CD4-positive, alpha-beta T cell treated with Interleukin-6 for 4 hours (primary cell): ENCODE results near the gene TMEM89.

Experiments
- DNase-seq: peaks from one replicate; pipeline ENCODE4 v3.0.0-alpha.2; 2020; ENCODE audit warnings: mixed read lengths

Gene TMEM89

DNA sequence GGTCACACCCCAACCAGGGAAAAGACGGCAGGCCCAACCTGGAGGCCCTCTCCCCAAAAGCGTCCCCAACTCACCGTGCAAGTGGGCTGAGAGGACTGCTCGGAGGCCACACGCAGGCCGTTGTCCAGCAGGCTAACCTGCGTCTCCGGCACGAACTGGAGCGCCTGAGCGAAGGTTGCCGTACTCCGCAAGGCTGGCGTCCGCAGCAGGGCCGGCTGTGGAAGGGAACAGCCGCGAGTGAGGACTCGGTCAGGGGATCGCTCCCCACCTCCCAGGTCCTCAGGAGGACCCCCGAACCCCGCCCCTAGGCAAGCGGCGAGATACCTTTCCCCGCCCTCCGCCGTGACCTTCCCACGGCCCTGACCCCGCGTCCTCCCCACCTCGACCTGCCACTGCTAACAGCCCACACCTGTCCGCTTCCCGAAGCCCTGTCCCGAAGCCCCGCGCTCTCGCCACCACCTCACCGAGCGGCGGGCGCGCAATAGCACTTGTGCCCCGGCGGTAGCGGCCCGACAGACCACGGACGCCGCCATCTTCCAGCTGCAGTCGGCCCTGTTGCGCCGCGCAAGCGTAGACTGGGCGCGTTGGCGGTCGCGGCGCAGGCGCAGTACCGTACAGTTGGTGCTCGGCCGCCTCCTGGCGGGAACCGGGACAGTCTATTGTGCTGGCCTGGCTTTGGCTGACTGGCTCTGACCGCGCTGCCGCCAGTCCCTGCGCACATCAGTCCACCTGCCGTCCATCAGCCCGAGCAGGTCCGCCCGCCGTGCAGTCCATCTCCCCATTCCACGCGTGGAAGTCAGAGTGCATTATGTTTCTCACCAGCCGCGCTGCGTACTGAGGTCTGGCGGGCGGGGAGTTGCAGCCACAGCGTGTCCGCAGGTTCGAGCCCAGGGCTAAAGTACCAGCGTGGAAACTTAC, 12.2 kb downstream of the TMEM89 start, which contains the start of gene UQCRC1:
UQCRC1 (minus strand) TSS at position 559 of the 918 bp plus-strand sequence; CDS start at position 533, 26 bp downstream.
- peak; percentile 92 for DNase-seq

DNA sequence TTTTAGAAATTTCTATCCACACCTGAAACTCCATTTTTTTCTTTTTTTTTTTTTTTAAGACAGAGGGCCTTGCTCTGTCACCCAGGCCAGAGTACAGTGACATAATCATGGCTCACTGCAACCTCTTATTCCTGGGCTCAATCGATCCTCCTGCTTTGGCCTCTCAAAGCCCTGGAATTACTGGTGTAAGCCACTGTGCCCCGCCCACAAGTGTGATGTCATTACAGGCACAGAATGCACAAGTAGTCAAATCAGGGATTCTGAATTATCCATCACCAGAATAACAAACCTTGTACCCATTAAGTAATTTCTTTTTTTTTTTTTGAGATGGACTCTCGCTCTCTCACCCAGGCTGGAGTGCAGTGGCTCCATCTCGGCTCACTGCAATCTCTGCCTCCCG, 14.1 kb downstream of the TMEM89 start:
- DNase-seq = peak; percentile 29

DNA sequence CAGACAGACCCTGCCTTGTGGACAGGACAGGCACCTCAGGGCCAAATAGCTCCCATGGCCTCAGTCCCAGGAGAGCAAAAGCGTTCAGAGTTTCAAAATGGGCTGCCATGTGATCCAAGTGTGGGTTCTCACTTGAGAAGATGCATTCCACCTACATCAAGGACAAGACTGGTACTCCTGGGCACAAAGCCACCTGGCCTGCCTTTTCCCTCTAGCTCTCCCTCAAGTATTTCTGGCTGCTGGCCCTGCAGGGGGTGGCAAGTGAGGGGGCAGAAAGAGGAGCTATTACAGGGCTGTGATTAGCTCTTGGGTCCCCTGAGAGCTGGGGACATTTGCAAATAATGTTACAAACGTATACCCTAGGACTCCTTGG, 20.0 kb downstream of the TMEM89 start:
- no peak for DNase-seq

DNA sequence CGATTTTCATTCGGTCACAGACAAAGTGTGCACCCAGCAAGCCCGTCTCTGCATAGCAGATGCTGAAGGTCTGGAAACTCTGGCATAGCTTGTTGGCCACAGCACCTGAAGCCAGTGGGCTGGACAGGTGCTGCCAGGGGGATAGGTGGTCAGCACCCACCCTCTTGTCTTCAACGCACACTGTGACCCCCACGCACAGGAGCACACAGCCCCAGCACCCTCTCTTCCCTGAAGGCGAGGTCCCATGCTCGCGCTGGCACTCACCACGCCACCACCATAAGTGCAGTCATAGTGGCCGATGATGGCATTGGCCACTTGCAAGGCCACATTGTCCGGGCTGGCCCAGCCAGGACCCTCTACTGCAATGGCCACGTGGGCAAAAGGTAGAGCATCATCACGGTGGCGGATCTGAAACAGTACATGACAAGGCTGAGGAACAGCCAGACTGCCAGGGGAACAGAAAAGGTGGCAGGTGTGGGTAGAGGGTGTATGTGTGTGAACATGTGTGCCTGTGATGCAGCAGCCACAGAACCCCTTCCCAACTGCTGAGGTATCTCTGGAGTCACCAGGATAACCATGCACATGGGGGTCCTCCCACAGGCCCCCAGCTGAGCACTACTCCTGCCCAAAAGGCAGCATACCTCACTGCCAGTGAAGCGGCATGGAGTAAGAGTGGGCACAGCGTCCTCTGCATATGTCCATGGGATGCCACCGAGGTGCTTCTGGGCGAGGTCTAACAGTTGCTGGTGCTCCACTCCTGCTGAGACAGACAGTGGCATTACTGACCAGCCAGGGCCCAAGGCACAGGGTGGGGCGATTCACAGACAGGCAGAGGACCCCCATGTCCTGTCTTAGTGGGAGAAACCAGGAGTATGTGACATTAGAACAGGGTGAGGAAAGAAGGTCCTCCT, 20.6 kb downstream of the TMEM89 start:
- DNase-seq = no peak

DNA sequence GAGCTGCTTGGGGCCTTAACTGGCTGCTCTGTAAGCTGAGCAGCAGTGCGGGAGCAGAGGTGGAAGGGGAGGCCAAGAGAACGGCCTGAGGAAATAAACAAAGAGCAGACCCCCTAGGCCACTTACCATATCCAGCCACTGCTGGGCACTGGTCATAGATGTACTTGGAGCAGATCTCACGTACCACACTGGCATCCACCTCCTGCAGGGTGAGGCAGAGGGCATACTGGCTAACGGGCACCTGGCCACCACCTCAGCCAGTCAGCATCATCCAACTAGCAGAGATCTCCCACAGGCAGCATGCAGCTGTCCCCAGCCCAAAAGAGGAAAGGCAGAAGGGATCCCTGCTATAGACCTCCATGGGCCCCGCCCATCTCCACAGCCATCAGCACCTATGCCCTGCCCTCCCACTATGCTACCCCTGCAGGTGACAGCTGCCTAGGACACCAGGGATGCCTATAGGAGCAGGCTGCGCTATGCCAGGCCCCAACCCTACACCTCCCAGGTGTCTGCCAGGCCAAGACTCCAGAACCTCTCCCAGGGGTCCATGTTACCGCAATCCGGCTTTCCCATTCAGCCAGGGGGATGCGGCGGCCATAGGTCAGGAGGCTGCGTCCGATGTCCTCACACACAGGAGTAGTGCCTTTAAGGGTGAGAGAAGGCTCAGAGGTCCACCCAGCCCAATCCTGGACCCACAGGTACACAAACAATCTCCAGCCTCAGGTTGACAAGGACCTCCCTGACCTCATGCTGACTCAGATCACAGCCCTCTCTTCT, 21.9 kb downstream of the TMEM89 start:
- DNase-seq = no peak

DNA sequence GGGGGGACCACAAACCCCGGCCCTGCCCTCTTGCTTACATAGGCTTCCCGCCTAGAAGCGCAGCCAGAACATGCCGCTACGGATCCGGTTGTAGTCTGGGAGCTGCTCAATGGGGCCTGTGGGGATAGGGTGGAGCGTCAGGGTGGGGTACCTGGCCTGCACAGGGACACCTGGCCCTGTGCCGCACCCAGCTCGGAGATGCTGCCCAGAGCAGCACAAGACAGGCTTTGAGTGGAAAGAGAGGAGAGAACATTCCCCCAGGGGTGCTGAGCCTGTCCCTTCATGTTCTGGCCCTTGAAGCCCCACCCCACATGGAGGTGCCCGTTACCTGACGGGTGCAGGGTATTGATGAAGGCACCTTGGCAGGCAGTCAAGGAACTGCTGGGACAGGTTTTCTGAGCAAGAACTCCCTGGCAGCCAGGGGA, 22.5 kb downstream of the TMEM89 start:
- no peak for DNase-seq

DNA sequence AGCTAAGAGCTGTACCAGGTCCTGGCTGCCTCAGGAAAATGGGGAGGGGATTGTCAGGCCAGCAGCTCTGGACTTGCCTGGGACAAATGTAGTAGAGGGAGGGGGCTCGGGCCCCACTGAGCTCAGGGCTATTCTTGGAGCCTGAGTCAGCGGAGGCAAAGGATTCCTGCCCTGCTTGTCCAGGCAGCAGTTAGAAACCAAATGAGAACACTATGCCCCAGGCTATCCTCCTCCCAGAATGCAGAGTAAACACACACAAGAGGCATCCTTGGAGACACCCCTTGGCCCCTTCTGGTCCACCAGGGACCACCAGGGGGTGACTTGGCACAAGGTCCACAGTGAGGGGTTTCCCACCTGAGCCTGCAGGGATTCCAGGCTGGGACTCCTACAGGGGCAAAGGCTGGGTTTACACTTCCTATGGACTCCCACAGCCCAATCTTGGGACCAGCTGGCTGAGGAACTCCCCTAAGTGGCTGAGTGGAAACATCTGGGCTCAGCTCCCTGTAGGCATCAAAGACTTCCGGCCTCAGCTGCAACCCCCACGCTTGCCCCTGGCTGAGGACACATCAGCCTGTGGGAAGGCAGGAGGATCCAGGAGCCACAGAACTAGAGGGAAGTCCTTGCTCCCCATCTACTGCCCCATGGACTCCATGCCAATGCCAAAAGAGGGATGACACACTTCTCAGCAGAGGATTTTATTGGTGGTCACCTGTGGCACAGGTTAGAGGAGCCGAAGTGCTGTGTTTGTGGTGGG, 23.1 kb downstream of the TMEM89 start:
- no peak for DNase-seq

DNA sequence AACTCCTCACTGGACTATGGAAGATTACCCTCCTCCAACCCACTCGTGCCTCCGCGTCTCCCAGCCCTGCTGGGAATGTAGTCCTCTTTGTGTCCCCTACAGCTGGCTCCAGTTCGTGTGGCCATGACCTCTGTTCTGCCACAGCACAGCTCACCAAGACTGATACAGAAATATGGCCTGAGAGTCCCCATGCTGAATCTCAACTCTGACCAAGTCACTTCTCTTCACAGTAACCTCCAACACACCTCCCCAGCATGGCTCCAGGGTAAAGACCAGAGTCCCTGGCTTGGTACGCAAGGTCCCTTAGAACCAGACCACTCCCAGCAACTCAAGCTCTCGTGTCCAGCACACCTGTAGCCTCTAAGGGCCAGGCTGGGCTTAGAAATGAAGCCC, 24.2 kb downstream of the TMEM89 start:
- DNase-seq = no peak

DNA sequence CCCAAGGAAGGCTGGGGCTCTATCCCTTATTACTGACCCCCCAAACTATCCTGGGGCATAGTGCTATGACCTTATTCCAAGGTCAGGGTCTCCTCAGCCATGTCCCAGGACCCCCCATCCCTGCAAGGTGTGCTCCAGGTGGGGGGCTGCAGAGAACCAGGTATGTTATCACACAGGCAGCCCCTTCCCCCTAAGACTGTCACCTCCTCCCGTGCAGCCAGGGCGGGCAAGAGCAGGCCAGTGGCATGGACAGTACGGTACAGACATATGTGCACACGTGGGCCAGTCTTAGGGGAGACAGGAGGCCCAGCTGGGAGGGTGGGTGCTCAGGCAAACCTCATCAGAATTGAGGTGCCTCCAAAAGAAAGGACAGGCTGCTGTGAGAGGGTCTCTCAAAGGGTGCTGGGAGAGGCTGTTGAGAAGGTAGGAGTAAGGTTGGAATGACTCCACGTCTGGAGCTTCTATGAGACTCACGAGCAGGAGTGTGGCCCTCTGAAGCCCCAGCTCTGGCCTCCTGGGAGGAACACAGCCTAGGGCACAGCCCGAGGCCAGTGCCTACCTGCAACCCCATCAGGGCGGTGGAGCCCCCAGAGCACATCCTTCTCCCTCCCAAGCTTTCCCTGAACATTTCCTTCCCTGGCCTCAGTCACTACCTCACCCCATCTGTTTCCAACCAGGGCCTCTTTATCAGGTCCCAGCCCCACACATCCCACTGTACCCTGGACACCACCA, 24.7 kb downstream of the TMEM89 start:
- no peak for DNase-seq

DNA sequence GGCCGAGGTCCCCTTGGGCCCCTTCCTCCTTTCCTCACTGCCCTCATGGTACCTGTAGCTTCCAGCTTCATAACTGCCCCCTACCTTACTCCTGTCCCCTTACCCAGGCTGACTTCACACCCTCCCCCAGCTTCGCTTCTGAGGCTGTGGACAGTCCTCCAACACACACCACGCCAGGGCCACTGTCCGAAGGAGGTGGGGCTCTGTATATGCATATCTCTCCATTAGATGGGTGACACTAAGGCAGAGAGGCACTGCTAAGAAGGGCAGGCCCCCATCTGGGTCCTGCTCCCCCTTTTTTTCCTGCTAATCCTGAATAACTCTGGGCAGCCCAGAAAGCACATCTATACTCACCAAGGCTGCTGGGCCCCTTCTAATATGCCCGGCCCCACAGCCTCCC, 25.4 kb downstream of the TMEM89 start:
- DNase-seq = no peak

DNA sequence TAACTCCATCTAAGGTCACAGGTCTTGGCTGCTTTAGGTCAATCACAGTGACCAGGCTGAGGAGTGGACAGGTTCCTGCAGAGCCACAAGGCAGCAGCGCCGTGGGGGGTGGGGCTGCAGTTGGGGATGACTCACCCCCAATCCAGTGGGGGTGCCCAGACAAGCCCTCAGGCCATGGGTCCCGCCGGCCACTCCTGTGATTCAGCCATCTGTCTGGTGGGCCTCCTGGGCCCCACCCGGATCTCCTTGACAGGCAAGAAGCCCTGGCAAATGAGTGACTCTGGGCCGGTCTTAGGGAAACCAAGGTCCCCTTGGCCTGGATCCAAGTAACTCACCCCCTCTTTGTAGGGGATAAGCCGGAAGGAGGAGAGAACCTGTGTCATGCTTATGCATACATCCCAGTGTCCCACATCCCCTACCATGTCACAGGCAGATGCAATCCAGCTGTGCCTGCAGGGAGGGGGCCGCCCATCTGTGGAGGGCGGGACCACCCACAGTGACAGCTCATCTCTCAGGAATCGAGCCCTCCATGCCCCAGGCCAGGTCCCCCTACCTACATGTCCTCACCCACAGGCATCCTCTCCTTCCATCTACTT, 25.9 kb downstream of the TMEM89 start:
- peak; percentile 9 for DNase-seq

DNA sequence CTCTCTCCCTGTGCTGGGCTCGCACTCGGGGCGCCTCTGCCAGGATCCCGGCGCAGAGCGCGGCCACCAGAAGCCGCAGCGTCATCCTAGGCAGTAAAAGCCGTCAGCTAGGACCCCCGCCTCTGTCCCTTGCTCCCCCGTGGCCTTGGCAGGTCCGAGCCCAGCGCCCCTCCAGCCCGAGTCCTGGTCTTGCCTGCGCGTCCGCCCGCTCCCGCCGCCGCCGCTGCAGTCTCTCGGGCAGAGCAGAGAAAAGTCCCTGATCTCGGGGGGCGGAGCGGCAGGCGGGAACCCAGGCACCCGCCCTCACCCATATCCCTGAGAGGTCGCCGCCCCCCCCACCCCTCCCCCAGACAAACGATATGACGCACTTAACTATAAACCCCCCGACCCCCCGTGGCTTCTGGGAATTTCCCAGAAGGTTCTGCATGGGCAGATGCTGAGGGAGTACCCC, 26.5 kb downstream of the TMEM89 start, which contains the start of gene COL7A1:
COL7A1 (minus strand) TSS at position 255 of the 451 bp plus-strand sequence; CDS start at position 85, 170 bp downstream.
- no peak for DNase-seq

DNA sequence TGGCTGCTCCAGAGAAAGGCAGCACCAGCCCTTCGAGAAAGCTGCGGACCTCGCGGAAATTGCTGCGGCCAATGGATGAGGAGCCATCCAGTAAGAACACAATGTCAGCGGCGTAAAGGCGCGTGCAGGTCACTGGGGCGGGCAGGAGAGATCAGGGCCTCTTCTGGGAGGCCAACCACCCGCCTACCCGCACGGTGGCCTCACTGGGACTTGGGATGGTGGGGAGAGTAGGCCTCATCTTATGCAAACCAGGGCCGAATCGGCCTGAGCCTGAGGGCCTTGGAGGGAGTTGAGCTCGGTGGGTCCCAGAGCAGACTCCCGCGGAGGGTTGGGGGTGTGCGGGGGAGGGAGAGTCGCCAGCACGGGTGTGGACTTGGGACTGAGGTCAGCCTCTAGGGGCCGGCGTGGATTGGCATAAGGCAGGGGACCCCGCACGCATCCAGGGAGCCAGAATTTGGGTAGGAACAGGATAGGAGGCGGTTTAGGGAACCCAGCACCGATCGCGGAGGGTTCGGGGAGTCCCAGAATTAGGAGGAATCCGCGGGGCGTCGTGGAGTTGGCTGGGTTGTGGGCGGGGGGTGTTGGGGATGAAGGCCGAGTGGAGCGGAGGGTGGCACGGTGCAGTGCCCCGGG, 27.0 kb downstream of the TMEM89 start:
- no peak for DNase-seq

DNA sequence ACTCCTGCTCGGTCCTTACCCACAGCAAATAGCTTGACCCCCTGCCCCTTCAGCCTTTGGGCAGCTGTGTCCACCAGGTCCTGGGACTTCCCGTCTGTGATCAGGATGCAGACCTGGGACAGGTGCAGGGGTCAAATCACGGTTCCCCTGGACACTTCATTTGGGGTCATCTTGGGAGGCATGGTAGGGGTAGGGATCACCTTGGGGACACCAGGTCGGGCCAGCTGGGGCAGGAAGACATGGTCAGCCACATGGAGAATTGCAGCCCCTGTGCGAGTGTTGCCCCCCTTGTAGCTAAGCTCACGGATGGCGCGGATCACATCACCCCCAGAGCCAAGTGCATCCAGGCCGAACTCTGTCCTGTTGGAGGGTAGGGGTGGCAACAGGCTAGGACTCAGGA, 28.2 kb downstream of the TMEM89 start:
- DNase-seq = no peak

DNA sequence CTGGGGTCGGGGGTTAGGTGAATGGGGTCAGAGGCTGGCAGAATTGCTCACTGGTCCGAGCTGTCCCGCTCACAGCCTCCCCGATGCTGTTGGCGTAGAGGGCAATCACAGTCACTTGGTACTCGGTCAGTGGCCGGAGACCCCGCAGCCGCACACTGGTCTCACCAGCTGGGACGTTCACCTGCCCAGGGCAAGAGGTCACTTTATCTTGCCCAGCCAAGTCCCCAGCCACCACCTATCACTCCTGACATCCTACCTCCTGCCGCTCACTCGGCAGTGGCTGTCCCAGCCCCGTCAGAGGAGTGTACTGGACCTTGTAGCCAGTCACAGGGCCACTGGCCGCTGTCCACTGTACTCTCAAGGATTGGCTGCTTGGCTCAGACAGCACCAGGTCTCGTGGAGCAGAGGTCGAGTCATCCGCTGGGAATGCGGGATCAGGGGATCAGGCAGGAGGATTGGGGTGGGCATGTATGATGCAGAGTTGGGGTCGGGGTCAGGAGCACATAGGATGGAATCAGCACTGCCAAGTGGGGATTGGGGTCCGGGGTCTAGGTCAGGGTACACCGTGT, 29.0 kb downstream of the TMEM89 start:
- no peak for DNase-seq

DNA sequence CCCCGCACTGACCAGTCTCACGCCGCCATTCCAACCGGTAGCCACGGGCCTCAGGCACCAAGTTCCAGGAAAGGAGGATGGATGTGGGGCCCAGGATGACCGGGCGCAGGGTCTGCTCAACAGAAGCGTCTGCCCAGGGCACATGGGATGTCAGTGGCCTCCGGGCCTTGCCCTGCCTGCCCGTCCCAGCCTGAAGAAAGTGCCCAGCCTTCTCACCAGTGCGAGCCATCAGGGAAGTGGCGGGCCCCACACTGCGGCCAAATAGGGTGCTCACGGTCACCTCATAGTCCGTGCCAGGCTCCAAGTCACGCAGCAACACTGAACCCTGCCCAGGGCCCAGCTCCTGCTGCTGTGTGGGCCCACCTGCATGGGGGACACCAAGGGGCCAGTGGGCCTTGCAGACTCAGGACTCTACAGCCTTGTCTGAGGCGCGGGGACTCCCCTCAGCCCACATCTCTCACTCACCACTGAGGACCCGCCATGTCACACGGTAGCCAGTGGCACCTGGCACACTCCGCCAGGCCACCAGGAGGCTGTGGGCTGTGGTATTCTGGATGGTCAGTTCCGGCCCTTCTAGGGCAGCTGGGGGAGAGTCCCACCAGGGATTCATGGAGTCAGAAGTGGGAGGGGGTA, 29.6 kb downstream of the TMEM89 start:
- DNase-seq = no peak

DNA sequence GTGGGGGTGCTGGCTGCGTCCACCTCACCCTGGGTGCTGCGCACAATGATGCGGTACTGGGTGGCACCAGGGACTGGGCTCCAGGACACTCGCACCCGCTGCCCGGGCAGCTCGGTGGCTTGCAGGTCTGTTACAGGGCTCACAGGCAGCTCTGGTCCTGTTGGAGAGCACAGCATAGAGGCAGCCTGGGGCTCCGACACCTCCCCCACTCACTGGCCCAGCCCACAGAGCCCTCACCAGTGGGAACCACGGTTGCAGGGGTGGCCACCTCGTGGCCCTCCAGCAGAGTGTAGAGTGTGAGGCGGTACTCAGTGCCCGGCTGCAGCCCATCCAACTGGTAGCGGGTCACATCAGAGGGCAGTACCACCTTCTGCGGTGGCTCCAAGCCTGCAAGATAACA, 30.1 kb downstream of the TMEM89 start:
- no peak for DNase-seq

DNA sequence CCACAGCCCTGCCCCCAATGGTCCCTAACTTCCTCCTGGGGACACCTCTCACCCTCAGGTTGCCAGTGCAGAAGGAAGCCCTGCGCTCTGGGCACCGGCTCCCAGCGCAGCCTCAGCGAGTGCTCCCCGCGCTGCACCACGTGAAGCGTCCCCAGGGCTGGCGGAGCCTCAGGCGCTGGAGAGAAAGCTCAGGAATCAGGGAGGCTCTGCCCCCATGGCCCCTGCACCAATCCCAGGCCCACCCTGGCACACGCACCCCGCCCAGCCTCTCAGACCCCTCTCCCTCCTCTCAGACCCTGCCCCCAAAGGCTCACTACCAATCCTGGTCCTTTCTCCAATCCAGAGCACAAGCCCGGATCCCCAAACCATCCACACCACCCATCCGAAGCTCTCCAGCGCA, 33.3 kb downstream of the TMEM89 start:
- no peak for DNase-seq

DNA sequence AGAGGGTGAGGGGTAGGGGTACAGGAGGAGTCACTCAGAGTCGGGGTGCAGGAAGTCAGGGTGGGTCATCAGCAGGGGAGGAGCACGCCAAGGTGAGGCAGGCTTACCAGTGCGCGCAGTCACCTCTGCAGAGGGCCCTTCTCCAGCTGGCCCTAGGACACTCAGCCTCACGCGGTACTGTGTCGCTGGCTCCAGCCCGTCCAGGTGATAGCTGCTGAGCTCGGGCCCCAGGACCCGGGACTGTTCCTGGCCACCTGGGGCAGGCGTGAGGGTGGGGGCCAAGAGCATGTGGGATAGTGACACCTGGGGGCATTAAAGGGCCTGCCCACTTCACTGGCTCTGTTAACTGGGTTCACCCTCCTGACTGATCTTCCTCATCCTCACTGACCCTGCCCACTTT, 33.9 kb downstream of the TMEM89 start:
- no peak for DNase-seq
